ENCODE results near the gene CACNA1C. TPM values are rescaled to one million over a fixed set of nuclear protein-coding genes. Genes with fewer than 3 reads are reported as not detected.

CACNA1C gene
- total and polyA plus RNA-seq, 5 donors from 2014 or later, result 0.02 to 0.14 (median 0.10) TPM

DNA sequence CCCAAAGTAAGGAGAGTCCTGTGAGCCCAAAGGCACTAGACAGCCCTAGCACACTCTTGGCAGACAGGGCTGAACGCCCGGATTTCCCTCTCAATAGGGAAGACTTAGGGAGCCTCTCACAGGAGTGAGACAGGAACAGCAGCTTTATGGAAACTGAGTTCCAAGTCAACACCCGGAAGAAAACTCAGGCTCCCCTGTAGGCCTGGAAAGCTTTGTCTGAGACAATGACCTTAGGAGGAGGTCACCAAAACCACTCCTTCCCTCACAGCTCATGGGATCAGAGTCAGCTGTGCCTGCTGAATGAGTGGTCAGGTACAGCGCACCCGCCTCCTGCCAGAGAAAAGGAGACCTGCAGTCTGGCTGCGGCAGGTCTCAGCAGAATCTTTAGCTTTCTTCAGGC lies 229.5 kb downstream of the CACNA1C start:
- Mint-ChIP-seq H3K9me3 (peaks cover 0 to 5% (median 0%) of the 10 kb centered on the region in 7 donors), H3K36me3 (no peaks in the 10 kb centered on the region), H3K27me3 (peaks cover 21% of the 10 kb centered on the region), H3K4me1 (no peaks in the 10 kb centered on the region), H3K27ac (peak overlapping the region in 1 of 3 donors; percentile 52), H3K4me3 (no peak overlapping the region)
- no peak overlapping the region for H3K4me3 ChIP-seq (ENCODE audit: low read depth, low read length)
- H3K4me1 ChIP-seq (ENCODE audit: control insufficient read depth, insufficient read depth, low read length, poor library complexity, severe bottlenecking), result no peaks in the 10 kb centered on the region
- no peaks in the 10 kb centered on the region for H3K36me3 ChIP-seq (ENCODE audit: control insufficient read depth, insufficient read depth, low read length)
- no peak for ATAC-seq (ENCODE audit: low read depth in 2 of 2)
- H3K27ac ChIP-seq (ENCODE audit: insufficient read depth, low read length, poor library complexity, severe bottlenecking), result no peak overlapping the region
- H3K9me3 ChIP-seq (ENCODE audit: control insufficient read depth in 2 of 2, low read length in 2 of 2), result no peaks in the 10 kb centered on the region
- no peaks in the 10 kb centered on the region for H3K27me3 ChIP-seq (ENCODE audit: control insufficient read depth, insufficient read depth, low read length)
- no peak for DNase-seq

DNA sequence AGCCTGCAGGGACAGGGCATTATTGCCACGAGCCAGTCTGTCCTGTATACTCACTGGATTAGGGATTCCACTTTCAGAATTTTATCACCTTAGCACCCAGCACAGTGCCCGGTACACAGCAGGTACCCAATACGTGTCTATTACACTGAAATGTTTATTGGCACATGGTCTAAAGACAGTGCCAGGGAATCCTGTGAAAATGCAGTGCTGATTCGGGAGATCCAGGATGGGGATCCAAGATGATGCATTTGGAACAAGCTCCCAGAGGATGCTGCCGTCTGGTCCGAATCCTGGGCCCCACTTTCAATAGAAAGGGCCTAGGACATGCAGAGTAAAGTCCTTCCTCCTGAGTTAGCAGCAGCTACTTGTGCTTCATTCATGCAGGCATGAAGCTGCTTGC lies 230.7 kb downstream of the CACNA1C start:
- Mint-ChIP-seq H3K27me3 (peaks cover 26% of the 10 kb centered on the region), H3K36me3 (no peaks in the 10 kb centered on the region), H3K4me1 (no peaks in the 10 kb centered on the region), H3K9me3 (peaks cover 0 to 5% (median 0%) of the 10 kb centered on the region in 7 donors), H3K27ac (no peak overlapping the region), H3K4me3 (no peak overlapping the region)
- ATAC-seq (ENCODE audit: low read depth in 2 of 2) (no peak), DNase-seq (no peak)
- no peak overlapping the region for H3K27ac ChIP-seq (ENCODE audit: insufficient read depth, low read length, poor library complexity, severe bottlenecking)
- H3K4me1 ChIP-seq (ENCODE audit: control insufficient read depth, insufficient read depth, low read length, poor library complexity, severe bottlenecking), result no peaks in the 10 kb centered on the region
- H3K4me3 ChIP-seq (ENCODE audit: low read depth, low read length), result no peak overlapping the region
- H3K9me3 ChIP-seq (ENCODE audit: control insufficient read depth in 2 of 2, low read length in 2 of 2), result no peaks in the 10 kb centered on the region
- H3K36me3 ChIP-seq (ENCODE audit: control insufficient read depth, insufficient read depth, low read length), result no peaks in the 10 kb centered on the region
- H3K27me3 ChIP-seq (ENCODE audit: control insufficient read depth, insufficient read depth, low read length), result no peaks in the 10 kb centered on the region

DNA sequence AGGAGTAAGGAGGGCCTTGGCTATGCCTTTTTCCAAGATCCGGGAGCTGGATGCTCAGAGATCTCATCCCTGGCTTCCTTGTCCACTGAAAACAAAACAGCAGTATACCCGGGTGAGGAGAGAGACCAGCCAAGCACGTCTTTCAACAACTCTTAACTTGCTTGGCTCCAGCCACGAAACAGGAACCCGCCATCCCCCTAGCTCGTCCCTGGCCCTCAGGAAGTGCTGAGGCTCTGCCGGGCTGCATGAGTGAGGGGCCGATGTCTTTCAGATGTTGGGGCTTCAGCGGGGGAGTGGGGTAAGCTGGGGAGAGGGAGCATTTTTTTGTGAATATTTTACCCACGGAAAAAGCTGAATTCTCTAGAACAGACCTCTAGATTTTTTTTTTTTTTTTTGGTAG lies 231.1 kb downstream of the CACNA1C start:
- H3K27ac Mint-ChIP-seq, result no peak overlapping the region
- no peaks in the 10 kb centered on the region for H3K9me3 ChIP-seq (ENCODE audit: control insufficient read depth in 2 of 2, low read length in 2 of 2)
- no peaks in the 10 kb centered on the region for H3K27me3 ChIP-seq (ENCODE audit: control insufficient read depth, insufficient read depth, low read length)
- no peaks in the 10 kb centered on the region for H3K4me1 Mint-ChIP-seq
- H3K4me3 Mint-ChIP-seq, result no peak overlapping the region
- no peak for ATAC-seq (ENCODE audit: low read depth in 2 of 2)
- H3K4me3 ChIP-seq (ENCODE audit: low read depth, low read length), result no peak overlapping the region
- no peak overlapping the region for H3K27ac ChIP-seq (ENCODE audit: insufficient read depth, low read length, poor library complexity, severe bottlenecking)
- peaks cover 26% of the 10 kb centered on the region for H3K27me3 Mint-ChIP-seq
- H3K36me3 ChIP-seq (ENCODE audit: control insufficient read depth, insufficient read depth, low read length), result no peaks in the 10 kb centered on the region
- H3K4me1 ChIP-seq (ENCODE audit: control insufficient read depth, insufficient read depth, low read length, poor library complexity, severe bottlenecking), result no peaks in the 10 kb centered on the region
- no peaks in the 10 kb centered on the region for H3K36me3 Mint-ChIP-seq
- peaks cover 0 to 5% (median 0%) of the 10 kb centered on the region in 7 donors for H3K9me3 Mint-ChIP-seq
- no peak for DNase-seq

DNA sequence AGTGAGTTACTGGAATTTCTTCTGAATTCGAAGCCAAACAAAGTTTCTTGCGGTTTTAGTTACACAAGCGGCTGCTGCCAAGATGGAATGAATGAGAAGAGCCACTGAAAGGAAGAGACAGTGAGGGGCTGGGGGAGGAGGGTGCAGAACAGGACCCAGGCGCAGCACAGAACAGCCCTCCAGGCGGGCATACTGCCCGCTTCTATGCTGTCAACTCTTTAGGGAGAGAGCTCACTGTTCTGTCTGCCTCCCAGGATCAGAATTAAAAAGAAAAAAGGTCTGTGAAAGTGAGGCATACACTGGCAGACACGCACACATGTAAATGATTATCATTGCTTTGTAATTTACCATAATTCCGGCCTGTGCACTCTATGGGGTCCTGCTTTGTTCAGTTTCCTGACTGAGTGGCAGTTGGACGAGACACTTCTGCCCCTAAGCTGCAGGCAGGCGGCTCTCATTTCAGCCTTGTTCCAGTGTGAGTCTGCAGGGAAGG lies 231.6 kb downstream of the CACNA1C start:
- H3K4me3 Mint-ChIP-seq, result no peak overlapping the region

DNA sequence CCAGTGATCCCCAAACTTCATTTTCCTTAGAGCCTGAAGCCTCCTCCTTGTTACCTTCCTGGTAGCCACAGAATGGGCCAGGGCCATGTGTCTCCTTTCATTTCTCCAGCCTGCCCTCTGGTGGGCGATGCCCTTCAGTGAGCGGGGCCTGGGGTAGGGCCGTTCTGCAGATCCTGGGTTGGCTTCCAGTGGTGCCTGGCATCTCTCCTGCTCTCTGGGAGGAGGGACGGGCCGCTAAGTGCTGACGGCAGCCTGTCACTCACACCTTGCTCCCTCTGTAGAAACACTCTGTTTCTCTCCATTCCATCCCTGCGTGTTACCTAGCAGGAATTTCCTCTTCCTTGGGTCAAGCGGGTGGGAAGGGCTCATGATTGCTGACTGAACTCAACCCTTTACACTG lies 232.1 kb downstream of the CACNA1C start:
- no peaks in the 10 kb centered on the region for H3K36me3 ChIP-seq (ENCODE audit: control insufficient read depth, insufficient read depth, low read length)
- H3K9me3 ChIP-seq (ENCODE audit: control insufficient read depth in 2 of 2, low read length in 2 of 2), result no peaks in the 10 kb centered on the region
- H3K4me3 ChIP-seq (ENCODE audit: low read depth, low read length), result no peak overlapping the region
- ATAC-seq (ENCODE audit: low read depth in 2 of 2) (no peak), DNase-seq (peak in 1 of 3 donors; percentile 20)
- Mint-ChIP-seq H3K9me3 (peaks cover 0 to 3% (median 0%) of the 10 kb centered on the region in 7 donors), H3K27ac (peak overlapping the region in 1 of 3 donors; percentile 37), H3K4me3 (no peak overlapping the region), H3K4me1 (no peaks in the 10 kb centered on the region), H3K36me3 (no peaks in the 10 kb centered on the region), H3K27me3 (peaks cover 26% of the 10 kb centered on the region)
- H3K4me1 ChIP-seq (ENCODE audit: control insufficient read depth, insufficient read depth, low read length, poor library complexity, severe bottlenecking), result no peaks in the 10 kb centered on the region
- no peaks in the 10 kb centered on the region for H3K27me3 ChIP-seq (ENCODE audit: control insufficient read depth, insufficient read depth, low read length)
- H3K27ac ChIP-seq (ENCODE audit: insufficient read depth, low read length, poor library complexity, severe bottlenecking), result no peak overlapping the region

More for the DNA sequence above, 231.6 kb downstream of the CACNA1C start:
- H3K4me1 Mint-ChIP-seq, result no peaks in the 10 kb centered on the region
- H3K9me3 ChIP-seq (ENCODE audit: control insufficient read depth in 2 of 2, low read length in 2 of 2), result no peaks in the 10 kb centered on the region
- H3K27me3 Mint-ChIP-seq, result peaks cover 26% of the 10 kb centered on the region
- no peak for ATAC-seq (ENCODE audit: low read depth in 2 of 2)
- no peaks in the 10 kb centered on the region for H3K4me1 ChIP-seq (ENCODE audit: control insufficient read depth, insufficient read depth, low read length, poor library complexity, severe bottlenecking)
- no peak overlapping the region for H3K27ac Mint-ChIP-seq
- H3K27me3 ChIP-seq (ENCODE audit: control insufficient read depth, insufficient read depth, low read length), result no peaks in the 10 kb centered on the region
- no peak for DNase-seq
- no peak overlapping the region for H3K4me3 ChIP-seq (ENCODE audit: low read depth, low read length)
- peaks cover 0 to 5% (median 0%) of the 10 kb centered on the region in 7 donors for H3K9me3 Mint-ChIP-seq
- H3K27ac ChIP-seq (ENCODE audit: insufficient read depth, low read length, poor library complexity, severe bottlenecking), result no peak overlapping the region
- H3K36me3 ChIP-seq (ENCODE audit: control insufficient read depth, insufficient read depth, low read length), result no peaks in the 10 kb centered on the region
- H3K36me3 Mint-ChIP-seq, result no peaks in the 10 kb centered on the region

DNA sequence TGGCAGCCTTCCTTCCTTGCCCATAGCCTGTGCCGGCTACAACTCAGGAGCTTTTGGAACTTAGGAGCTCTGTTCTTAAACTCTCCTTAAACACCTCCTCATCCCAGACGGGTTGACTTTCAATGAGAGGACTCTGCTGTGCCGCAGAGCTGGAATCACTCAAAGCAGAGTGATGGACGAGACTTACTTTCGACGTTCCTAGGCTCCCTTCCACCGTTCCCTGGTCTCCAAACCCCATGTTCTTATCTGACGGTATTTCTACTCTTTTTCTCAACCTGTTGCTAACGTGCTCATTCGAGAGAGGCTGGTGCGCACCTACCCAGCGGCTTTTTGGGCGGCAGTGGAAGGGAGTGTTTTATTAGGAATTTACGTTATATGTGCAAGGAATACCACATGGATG lies 232.7 kb downstream of the CACNA1C start:
- no peak overlapping the region for H3K27ac Mint-ChIP-seq
- no peak for ATAC-seq (ENCODE audit: low read depth in 2 of 2)
- no peaks in the 10 kb centered on the region for H3K4me1 ChIP-seq (ENCODE audit: control insufficient read depth, insufficient read depth, low read length, poor library complexity, severe bottlenecking)

DNA sequence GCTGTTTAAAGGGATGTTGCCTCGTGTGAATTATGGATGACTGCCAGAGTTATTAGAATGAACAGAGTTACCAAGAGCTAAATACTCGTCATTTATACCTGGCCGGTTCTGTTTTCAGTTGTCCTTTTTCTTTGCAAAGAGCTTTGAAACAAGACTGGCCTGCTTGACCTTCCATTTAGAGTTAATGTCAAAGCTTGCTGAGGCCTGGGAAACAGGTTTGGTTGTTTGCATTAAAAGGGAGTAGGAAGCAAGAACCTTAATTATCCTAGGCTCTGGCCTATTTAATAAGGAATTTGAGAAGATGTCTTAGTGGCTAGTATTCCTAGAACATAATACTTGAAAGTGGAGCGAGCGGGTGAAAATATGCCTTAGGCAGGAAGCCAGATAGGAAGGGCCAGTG lies 233.3 kb downstream of the CACNA1C start:
- Histone ChIP-seq H3K4me3 (ENCODE audit: low read depth, low read length) (no peak overlapping the region), H3K36me3 (ENCODE audit: control insufficient read depth, insufficient read depth, low read length) (no peaks in the 10 kb centered on the region), H3K27ac (ENCODE audit: insufficient read depth, low read length, poor library complexity, severe bottlenecking) (no peak overlapping the region), H3K4me1 (ENCODE audit: control insufficient read depth, insufficient read depth, low read length, poor library complexity, severe bottlenecking) (no peaks in the 10 kb centered on the region), H3K27me3 (ENCODE audit: control insufficient read depth, insufficient read depth, low read length) (no peaks in the 10 kb centered on the region), H3K9me3 (ENCODE audit: control insufficient read depth in 2 of 2, low read length in 2 of 2) (no peaks in the 10 kb centered on the region)
- Mint-ChIP-seq H3K36me3 (no peaks in the 10 kb centered on the region), H3K9me3 (peaks cover 0 to 1% (median 0%) of the 10 kb centered on the region in 7 donors), H3K4me3 (no peak overlapping the region), H3K27ac (no peak overlapping the region), H3K4me1 (no peaks in the 10 kb centered on the region), H3K27me3 (peaks cover 26% of the 10 kb centered on the region)
- no peak for DNase-seq
- no peak for ATAC-seq (ENCODE audit: low read depth in 2 of 2)

More for the DNA sequence above, 232.7 kb downstream of the CACNA1C start:
- no peaks in the 10 kb centered on the region for H3K36me3 Mint-ChIP-seq
- no peak overlapping the region for H3K27ac ChIP-seq (ENCODE audit: insufficient read depth, low read length, poor library complexity, severe bottlenecking)
- peaks cover 26% of the 10 kb centered on the region for H3K27me3 Mint-ChIP-seq
- no peaks in the 10 kb centered on the region for H3K27me3 ChIP-seq (ENCODE audit: control insufficient read depth, insufficient read depth, low read length)
- H3K4me3 Mint-ChIP-seq, result no peak overlapping the region
- H3K4me3 ChIP-seq (ENCODE audit: low read depth, low read length), result no peak overlapping the region
- H3K9me3 Mint-ChIP-seq, result peaks cover 0 to 2% (median 0%) of the 10 kb centered on the region in 7 donors
- no peak for DNase-seq
- H3K4me1 Mint-ChIP-seq, result no peaks in the 10 kb centered on the region
- H3K9me3 ChIP-seq (ENCODE audit: control insufficient read depth in 2 of 2, low read length in 2 of 2), result no peaks in the 10 kb centered on the region
- H3K36me3 ChIP-seq (ENCODE audit: control insufficient read depth, insufficient read depth, low read length), result no peaks in the 10 kb centered on the region

DNA sequence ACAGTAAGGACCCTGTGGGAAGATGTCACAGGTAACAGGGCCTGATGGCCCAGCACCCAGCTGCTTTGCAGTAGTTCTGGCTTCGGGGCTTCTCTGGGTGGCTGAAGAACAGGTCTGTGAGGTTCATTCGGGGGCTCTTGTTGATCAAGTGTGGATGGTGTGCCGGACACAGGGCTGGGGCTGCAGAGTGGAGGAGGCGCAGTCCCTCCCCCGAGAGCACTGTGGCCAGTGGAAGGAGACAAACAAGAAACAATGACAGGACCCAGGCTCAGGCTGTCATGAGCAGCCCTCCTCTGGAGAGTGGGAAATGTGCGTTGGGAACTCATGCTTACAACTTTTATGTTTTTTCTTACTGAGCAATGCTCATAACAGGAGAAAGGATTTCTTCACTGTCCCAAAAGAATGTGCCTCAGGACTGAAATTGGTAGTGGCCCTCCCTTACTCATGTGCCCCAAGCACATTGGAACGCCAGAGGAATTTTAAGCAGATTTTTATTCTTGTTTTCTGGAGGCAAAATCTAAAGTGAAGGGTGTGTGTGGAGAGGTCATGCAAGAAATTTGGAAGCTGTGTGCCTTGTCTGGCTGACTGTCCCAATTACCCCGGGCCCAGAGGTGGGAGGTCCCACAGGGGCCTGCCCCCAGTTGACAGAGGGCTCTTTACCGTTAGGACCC lies 233.8 kb downstream of the CACNA1C start:
- H3K27me3 Mint-ChIP-seq, result peaks cover 26% of the 10 kb centered on the region
- no peak overlapping the region for H3K4me3 Mint-ChIP-seq
- no peaks in the 10 kb centered on the region for H3K36me3 Mint-ChIP-seq
- Histone ChIP-seq H3K27ac (ENCODE audit: insufficient read depth, low read length, poor library complexity, severe bottlenecking) (no peak overlapping the region), H3K4me1 (ENCODE audit: control insufficient read depth, insufficient read depth, low read length, poor library complexity, severe bottlenecking) (no peaks in the 10 kb centered on the region), H3K27me3 (ENCODE audit: control insufficient read depth, insufficient read depth, low read length) (no peaks in the 10 kb centered on the region), H3K36me3 (ENCODE audit: control insufficient read depth, insufficient read depth, low read length) (no peaks in the 10 kb centered on the region), H3K4me3 (ENCODE audit: low read depth, low read length) (no peak overlapping the region), H3K9me3 (ENCODE audit: control insufficient read depth in 2 of 2, low read length in 2 of 2) (no peaks in the 10 kb centered on the region)
- ATAC-seq (ENCODE audit: low read depth in 2 of 2) (no peak), DNase-seq (no peak)
- no peak overlapping the region for H3K27ac Mint-ChIP-seq
- H3K9me3 Mint-ChIP-seq, result no peaks in the 10 kb centered on the region
- no peaks in the 10 kb centered on the region for H3K4me1 Mint-ChIP-seq
